Skeletal muscle tissue (tissue), 4 donors: Measurements from ENCODE around the gene CDH4. TPM values are rescaled to one million over a fixed set of nuclear protein-coding genes. Genes with fewer than 3 reads are reported as not detected.

Experiments
- H3K27ac ChIP-seq: one replicate; pipeline ENCODE4 v1.7.0; 2013; ENCODE audit warnings: mild to moderate bottlenecking, low read depth, low read length, inconsistent platforms
- H3K27me3 ChIP-seq, 3 donors: one replicate each; pipeline ENCODE4 v1.7.0; 2013; ENCODE audit warnings: low read length in 3 of 3; ENCODE audit not compliant: control insufficient read depth in 3 of 3, insufficient read depth in 3 of 3
- H3K36me3 ChIP-seq, 3 donors: one replicate each; pipeline ENCODE4 v1.7.0; 2013; ENCODE audit warnings: low read length in 3 of 3; ENCODE audit not compliant: control insufficient read depth in 3 of 3, insufficient read depth in 3 of 3
- H3K4me1 ChIP-seq, 3 donors: one replicate each; pipeline ENCODE4 v1.7.0; 2013; ENCODE audit warnings: low read length in 3 of 3, mild to moderate bottlenecking in 3 of 3; ENCODE audit not compliant: control insufficient read depth in 3 of 3, insufficient read depth in 3 of 3
- H3K4me3 ChIP-seq, 3 donors: one replicate each; pipeline ENCODE4 v1.7.0; 2013; ENCODE audit warnings: low read length in 3 of 3
- H3K9ac ChIP-seq, 3 donors: one replicate each; pipeline ENCODE4 v1.7.0; 2013; ENCODE audit warnings: low read length in 3 of 3, mild to moderate bottlenecking in 3 of 3, moderate library complexity in 2 of 3, low read depth in 1 of 3
- H3K9me3 ChIP-seq, 3 donors: one replicate each; pipeline ENCODE4 v1.7.0; 2013; ENCODE audit warnings: low read length in 3 of 3; ENCODE audit not compliant: control insufficient read depth in 3 of 3
- total RNA-seq: library from RNA; depleted of rRNA; stranded (reverse); fragments of >200 nt; gene quantifications from one replicate; pipeline ENCODE4 v1.2.3, GENCODE V29; 2014
- donor health status: Osteomylitis.

The CDH4 gene
- total RNA-seq, 1 donor from 2014 or later = 0.52 TPM

DNA sequence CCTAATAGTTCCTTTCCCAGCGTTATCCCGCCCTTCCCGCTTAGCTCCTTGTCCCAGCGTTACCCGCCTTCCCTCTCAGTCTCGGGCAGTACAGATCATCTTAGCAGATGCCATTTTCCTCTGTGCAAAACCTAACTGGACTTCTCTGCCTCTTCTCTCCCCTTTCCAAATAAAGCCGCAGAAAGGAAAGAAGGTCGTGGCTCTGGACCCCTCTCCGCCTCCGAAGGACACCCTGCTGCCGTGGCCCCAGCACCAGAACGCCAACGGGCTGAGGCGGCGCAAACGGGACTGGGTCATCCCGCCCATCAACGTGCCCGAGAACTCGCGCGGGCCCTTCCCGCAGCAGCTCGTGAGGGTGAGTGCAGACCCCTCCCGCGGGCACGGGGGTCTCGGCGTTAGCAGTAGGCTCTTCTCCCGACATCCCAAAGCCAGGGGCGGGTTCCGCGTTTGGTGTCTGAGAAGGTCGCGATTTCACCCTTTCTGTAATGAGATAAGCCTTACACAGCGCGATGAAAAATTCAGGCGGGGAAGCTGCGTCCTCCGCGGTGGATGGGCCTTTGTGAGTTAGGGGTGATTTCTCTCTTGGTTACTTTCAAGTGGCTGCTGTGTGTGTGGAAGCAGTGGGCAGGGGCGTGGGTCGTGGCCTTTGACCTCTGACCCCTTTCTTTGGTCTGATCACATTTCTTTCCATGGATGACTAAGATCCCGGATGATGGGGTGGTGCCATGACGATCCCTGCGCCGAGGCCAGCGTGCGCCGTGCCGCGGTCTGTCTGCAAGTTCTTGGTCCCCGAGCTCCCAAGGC, 521.0 kb downstream of the CDH4 start:
- Histone ChIP-seq H3K9ac (no peak overlapping the region), H3K27me3 (peaks cover 4 to 22% (median 4%) of the 10 kb centered on the region in 3 donors), H3K9me3 (no peaks in the 10 kb centered on the region), H3K4me1 (no peaks in the 10 kb centered on the region), H3K36me3 (no peaks in the 10 kb centered on the region), H3K4me3 (no peak overlapping the region), H3K27ac (no peak overlapping the region)

DNA sequence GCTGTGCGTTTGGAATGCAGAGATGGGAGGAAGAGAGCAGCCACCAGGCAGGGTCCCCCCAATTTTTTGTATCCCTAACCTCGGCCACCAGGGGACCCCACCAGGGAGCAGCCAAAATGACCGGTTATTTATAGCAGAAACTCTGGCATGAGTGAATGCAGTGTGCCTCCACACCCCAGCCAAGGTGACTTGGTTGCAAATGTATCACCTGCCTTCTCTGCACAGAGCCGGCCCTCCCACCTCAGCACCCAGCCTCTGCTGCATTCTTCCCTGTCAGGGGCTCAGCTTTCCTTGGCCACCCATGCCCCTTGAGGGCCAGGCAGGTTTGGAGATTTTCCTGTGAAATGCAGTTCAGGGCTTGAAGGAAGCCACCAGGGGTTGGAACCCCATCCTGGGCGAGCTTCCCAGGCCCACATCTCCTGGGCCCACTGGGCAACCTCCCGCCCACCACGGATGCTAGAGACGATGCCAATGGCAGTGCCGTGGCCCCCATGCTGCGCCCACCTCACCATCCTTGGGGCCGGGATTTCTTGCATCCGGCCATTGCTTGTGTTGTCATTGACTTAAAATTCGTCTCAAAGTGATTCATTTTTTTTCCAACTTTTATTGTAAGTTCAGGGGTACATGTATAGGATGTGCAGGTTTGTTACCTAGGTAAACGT, 522.0 kb downstream of the CDH4 start:
- H3K27me3 ChIP-seq = peaks cover 4 to 22% (median 6%) of the 10 kb centered on the region in 3 donors

DNA sequence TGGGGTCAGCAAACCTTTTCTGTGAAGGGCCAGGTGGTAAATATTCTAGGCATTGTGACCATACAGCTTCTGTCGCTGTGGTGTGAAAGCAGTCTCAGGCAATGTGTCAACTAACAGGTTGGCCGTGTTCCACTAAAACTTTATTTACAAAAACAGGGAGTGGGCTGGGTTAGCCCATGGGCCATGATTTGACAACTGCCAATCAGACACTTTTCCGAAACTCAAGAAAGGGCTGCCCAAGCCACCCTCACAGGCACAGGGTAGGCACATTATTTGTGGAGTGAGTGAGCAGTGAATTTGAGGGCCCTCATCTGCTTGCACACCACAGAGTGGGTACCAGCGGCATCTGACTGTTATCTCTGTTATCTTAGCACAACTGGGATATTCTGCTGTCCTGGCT, 523.4 kb downstream of the CDH4 start:
- no peaks in the 10 kb centered on the region for H3K9me3 ChIP-seq
- H3K4me1 ChIP-seq = no peaks in the 10 kb centered on the region
- H3K36me3 ChIP-seq = no peaks in the 10 kb centered on the region
- peaks cover 6 to 22% (median 8%) of the 10 kb centered on the region in 3 donors for H3K27me3 ChIP-seq
- H3K9ac ChIP-seq = no peak overlapping the region
- H3K27ac ChIP-seq = no peak overlapping the region
- no peak overlapping the region for H3K4me3 ChIP-seq

More for the DNA sequence above, 522.0 kb downstream of the CDH4 start:
- no peaks in the 10 kb centered on the region for H3K9me3 ChIP-seq
- no peak overlapping the region for H3K9ac ChIP-seq
- H3K36me3 ChIP-seq = no peaks in the 10 kb centered on the region
- no peak overlapping the region for H3K4me3 ChIP-seq
- H3K4me1 ChIP-seq = no peaks in the 10 kb centered on the region
- no peak overlapping the region for H3K27ac ChIP-seq

DNA sequence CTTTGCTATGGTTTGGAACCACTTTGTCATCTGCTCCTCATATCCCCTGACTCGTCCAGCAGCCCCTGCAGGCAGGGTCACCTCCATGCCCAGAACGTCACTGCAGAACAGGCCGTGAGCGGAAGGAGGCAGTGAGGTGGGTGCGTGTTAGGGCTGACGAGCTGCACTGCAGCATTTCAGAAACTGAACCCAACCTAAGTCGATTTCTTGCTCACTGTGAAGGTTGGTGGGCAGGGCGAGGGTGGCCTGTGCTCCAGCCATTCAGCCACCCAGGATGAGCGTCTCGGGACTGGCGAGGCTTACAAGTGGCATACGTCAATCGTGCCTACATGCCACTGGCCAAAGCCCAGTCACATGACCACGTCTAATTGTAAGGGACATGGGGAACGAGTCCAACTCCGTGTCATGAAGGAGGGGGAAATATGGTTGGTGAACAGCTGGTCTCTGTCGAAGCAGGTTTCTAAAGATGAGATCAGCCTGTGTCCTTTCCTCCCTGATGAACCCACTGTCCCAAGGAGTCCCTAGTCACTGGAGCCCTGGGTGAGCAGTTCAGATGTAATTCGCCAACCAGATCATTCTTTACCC, 524.5 kb downstream of the CDH4 start:
- Histone ChIP-seq H3K9ac (no peak overlapping the region), H3K27me3 (peaks cover 6 to 22% (median 8%) of the 10 kb centered on the region in 3 donors), H3K4me1 (no peaks in the 10 kb centered on the region)

DNA sequence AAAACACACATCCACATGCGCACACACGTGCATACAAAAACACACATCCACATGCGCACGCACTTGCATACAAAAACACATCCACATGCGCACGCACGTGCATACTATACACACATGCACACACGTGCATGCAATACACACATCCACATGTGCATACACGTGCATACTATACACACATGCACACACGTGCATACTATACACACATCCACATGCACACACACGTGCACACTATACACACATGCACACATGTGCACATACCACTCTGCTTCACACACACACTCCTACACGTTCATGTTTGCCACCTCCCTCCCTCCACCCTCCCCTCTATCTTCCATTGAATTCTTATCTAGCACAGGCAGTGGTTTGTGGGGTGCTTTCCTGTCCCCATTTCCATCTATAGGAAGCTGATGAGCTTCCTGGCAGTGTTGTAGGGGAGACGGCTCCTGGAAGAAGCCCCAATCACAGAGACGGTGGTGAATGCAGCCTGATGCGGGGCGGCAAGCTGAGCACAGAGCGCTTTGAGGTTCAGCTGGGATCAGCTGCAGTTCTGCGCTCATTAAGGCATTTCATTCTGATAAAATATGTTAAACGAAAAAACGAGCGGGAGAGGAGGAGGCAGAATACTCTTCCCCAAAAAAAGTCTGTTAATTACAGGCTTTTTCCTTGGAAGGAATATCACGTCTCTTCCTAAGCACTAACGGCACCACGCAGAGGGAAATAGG, 525.9 kb downstream of the CDH4 start:
- no peaks in the 10 kb centered on the region for H3K36me3 ChIP-seq
- H3K9ac ChIP-seq = no peak overlapping the region
- H3K27me3 ChIP-seq = peaks cover 6 to 22% (median 8%) of the 10 kb centered on the region in 3 donors
- H3K4me1 ChIP-seq = no peaks in the 10 kb centered on the region
- H3K9me3 ChIP-seq = peaks cover 0 to 4% (median 0%) of the 10 kb centered on the region in 3 donors
- H3K4me3 ChIP-seq = no peak overlapping the region
- H3K27ac ChIP-seq = no peak overlapping the region

More for the DNA sequence above, 524.5 kb downstream of the CDH4 start:
- no peak overlapping the region for H3K4me3 ChIP-seq
- H3K9me3 ChIP-seq = peaks cover 0 to 4% (median 0%) of the 10 kb centered on the region in 3 donors
- no peaks in the 10 kb centered on the region for H3K36me3 ChIP-seq
- H3K27ac ChIP-seq = no peak overlapping the region

DNA sequence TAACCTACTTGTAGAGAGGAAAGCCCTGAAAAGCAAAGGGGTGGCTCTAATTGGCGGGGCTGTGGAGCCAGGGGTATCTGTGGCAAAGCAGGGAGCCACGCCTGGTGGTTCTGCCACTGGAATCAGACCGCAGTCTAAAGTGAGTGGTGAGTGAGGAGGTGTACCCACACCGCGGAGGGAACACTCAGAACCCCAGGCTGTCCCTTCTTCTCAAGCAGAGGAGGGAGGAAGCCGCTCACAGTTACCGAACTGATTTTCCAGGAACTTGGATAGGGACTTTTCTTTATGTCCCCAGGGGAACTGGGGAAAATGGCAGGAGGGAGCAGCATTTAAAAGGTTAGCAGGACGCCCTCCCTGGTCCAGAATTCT, 526.4 kb downstream of the CDH4 start:
- H3K9ac ChIP-seq = no peak overlapping the region
- H3K4me3 ChIP-seq = no peak overlapping the region
- H3K9me3 ChIP-seq = peaks cover 0 to 4% (median 0%) of the 10 kb centered on the region in 3 donors
- no peaks in the 10 kb centered on the region for H3K36me3 ChIP-seq
- H3K27me3 ChIP-seq = peaks cover 6 to 22% (median 10%) of the 10 kb centered on the region in 3 donors
- H3K4me1 ChIP-seq = no peaks in the 10 kb centered on the region
- H3K27ac ChIP-seq = no peak overlapping the region

DNA sequence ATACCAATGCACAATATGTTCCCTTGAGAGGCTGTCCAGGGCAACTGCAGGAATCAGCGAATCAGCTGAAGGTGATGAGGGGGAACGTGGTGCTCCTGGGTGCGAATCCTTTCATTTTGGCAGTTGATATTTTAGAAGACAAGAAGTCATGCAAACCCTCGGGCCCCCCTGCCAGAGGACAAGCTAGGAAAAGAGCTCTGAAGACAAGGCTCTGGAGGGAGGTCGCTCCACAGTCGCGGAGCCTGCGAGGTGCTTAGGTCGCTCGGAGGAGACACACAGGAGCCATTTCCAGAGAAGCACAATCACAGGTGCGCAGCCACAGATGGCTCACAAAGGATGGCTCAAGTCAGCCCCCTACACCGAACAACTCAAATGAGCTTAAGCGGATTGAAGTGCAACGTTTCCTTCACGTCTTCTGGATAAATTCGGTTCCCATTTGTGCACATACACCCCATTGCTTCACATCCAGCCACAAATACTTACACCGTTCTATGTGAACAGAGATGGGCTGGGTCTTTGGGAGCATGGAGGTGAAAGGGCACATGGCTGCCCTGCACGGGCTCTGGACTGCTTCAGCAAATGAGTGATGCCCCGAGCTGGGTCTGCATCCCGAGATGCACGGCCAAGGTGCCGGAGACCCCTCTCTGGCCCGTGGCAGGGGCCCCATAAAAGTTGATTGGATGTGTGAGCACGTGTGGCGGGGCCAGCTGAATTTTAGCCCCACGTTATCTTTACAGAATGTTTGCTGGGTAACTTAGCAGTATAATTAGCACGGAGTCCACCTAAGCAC, 527.3 kb downstream of the CDH4 start:
- peaks cover 0 to 4% (median 0%) of the 10 kb centered on the region in 3 donors for H3K9me3 ChIP-seq
- no peaks in the 10 kb centered on the region for H3K4me1 ChIP-seq
- H3K9ac ChIP-seq = no peak overlapping the region
- no peaks in the 10 kb centered on the region for H3K36me3 ChIP-seq
- no peak overlapping the region for H3K4me3 ChIP-seq
- peaks cover 6 to 18% (median 7%) of the 10 kb centered on the region in 3 donors for H3K27me3 ChIP-seq
- no peak overlapping the region for H3K27ac ChIP-seq

DNA sequence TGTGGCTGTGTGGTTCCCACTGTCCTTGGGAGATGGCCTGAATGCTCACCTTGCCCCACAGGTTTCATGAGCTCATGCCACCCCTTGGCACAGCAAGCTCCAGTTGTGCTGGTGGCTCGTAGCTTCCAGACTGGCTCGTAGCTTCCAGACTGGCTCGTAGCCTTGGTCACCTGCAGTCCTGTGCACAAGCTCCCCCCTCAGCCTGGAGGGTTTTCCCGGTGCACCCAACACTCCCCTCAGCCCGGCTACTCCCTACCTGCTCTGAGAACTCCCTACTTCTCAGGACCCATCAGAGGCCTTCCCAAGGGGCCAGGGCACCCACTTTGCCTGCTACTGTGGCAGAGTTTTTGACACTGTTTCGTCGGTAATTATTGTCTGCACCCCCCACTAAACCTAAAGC, 528.0 kb downstream of the CDH4 start:
- Histone ChIP-seq H3K9ac (no peak overlapping the region), H3K27ac (no peak overlapping the region), H3K27me3 (peaks cover 6 to 18% (median 7%) of the 10 kb centered on the region in 3 donors), H3K4me1 (no peaks in the 10 kb centered on the region), H3K4me3 (no peak overlapping the region), H3K9me3 (peaks cover 0 to 4% (median 0%) of the 10 kb centered on the region in 3 donors), H3K36me3 (no peaks in the 10 kb centered on the region)
